HL-60 (cell line): Measurements from ENCODE around the gene GP9.

ENCODE experiments used
- CTCF ChIP-seq: IDR thresholded peaks from one replicate; pipeline ENCODE4 v1.5.1; 2011; ENCODE audit warnings: low read length, control low read depth, inconsistent platforms; ENCODE audit not compliant: insufficient read depth
- GABPA ChIP-seq: IDR thresholded peaks from 2 replicates; pipeline ENCODE4 v1.6.1; 2012; ENCODE audit warnings: low read depth
- POLR2AphosphoS5 ChIP-seq: IDR thresholded peaks from 2 replicates; pipeline ENCODE4 v1.6.1; 2012; ENCODE audit warnings: low read depth
- SPI1 ChIP-seq: IDR thresholded peaks from 2 replicates; pipeline ENCODE4 v1.6.1; 2012; ENCODE audit warnings: low read depth, mild to moderate bottlenecking, borderline replicate concordance
- TF ChIP-seq, protein P1 (sequence below): IDR thresholded peaks from 2 replicates; pipeline ENCODE4 v1.6.1; 2012; ENCODE audit warnings: low read depth; ENCODE audit not compliant: insufficient replicate concordance

DNA sequence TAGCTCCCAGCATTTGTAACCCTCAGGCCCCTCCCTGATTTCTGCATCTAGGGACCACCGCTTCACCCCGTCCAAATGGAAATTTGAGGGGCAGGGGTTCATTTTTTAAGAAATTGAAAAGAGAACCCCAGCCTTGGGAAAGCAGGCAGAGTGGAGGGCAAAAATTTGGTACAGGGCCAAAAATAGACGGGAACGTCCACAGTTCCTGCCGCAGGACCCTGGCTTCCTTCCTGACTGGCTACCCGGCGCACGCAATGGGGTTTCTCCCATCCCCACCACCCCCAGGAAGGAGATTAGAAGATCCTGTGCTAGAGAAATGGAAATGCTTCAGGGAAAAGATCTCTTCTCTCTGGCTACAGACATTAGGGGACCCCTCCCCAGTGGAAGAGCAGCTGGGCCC lies 20.9 kb downstream of the GP9 start:
- TF ChIP-seq POLR2AphosphoS5 (no peak), CTCF (no peak), GABPA (no peak), SPI1 (no peak)
- TF ChIP-seq, protein P1, sequence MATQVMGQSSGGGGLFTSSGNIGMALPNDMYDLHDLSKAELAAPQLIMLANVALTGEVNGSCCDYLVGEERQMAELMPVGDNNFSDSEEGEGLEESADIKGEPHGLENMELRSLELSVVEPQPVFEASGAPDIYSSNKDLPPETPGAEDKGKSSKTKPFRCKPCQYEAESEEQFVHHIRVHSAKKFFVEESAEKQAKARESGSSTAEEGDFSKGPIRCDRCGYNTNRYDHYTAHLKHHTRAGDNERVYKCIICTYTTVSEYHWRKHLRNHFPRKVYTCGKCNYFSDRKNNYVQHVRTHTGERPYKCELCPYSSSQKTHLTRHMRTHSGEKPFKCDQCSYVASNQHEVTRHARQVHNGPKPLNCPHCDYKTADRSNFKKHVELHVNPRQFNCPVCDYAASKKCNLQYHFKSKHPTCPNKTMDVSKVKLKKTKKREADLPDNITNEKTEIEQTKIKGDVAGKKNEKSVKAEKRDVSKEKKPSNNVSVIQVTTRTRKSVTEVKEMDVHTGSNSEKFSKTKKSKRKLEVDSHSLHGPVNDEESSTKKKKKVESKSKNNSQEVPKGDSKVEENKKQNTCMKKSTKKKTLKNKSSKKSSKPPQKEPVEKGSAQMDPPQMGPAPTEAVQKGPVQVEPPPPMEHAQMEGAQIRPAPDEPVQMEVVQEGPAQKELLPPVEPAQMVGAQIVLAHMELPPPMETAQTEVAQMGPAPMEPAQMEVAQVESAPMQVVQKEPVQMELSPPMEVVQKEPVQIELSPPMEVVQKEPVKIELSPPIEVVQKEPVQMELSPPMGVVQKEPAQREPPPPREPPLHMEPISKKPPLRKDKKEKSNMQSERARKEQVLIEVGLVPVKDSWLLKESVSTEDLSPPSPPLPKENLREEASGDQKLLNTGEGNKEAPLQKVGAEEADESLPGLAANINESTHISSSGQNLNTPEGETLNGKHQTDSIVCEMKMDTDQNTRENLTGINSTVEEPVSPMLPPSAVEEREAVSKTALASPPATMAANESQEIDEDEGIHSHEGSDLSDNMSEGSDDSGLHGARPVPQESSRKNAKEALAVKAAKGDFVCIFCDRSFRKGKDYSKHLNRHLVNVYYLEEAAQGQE, result no peak
